H9 (cell line): ENCODE measurements around the gene DENND4A. TPM values are rescaled to one million over a fixed set of nuclear protein-coding genes. Genes with fewer than 3 reads are reported as not detected.

Experiments used
- DNase-seq: peaks from one replicate; pipeline ENCODE4 v3.0.0-alpha.2; 2017
- H2AFZ ChIP-seq: one replicate; pipeline ENCODE4 v1.6.1; 2013; ENCODE audit warnings: mild to moderate bottlenecking, low read length, control low read depth, moderate library complexity
- H2AK5ac ChIP-seq: 2 replicates; pipeline ENCODE4 v1.6.1; 2013; ENCODE audit warnings: low read length, control low read depth, mixed read lengths; ENCODE audit not compliant: insufficient read length
- H2BK120ac ChIP-seq: one replicate; pipeline ENCODE4 v1.6.1; 2013; ENCODE audit warnings: low read depth, mild to moderate bottlenecking, low read length, control low read depth, inconsistent platforms; ENCODE audit not compliant: poor library complexity, severe bottlenecking
- H2BK12ac ChIP-seq: 2 replicates; pipeline ENCODE4 v1.6.1; 2013; ENCODE audit warnings: low read length, control low read depth, mixed read lengths, low read depth; ENCODE audit not compliant: insufficient read length
- H2BK15ac ChIP-seq: 2 replicates; pipeline ENCODE4 v1.6.1; 2013; ENCODE audit warnings: low read depth, low read length, control low read depth
- H2BK20ac ChIP-seq: one replicate; pipeline ENCODE4 v1.6.1; 2013; ENCODE audit warnings: low read depth, mild to moderate bottlenecking, low read length, control low read depth, inconsistent platforms; ENCODE audit not compliant: poor library complexity, severe bottlenecking
- H2BK5ac ChIP-seq: 2 replicates; pipeline ENCODE4 v1.6.1; 2013; ENCODE audit warnings: low read length, control low read depth, mixed read lengths; ENCODE audit not compliant: insufficient read length
- H3K14ac ChIP-seq: 2 replicates; pipeline ENCODE4 v1.6.1; 2013; ENCODE audit warnings: low read length, control low read depth; ENCODE audit not compliant: insufficient read depth
- H3K18ac ChIP-seq: 2 replicates; pipeline ENCODE4 v1.6.1; 2013; ENCODE audit warnings: low read depth, mild to moderate bottlenecking, mixed read lengths, low read length, control low read depth; ENCODE audit not compliant: insufficient read length
- H3K23ac ChIP-seq: 2 replicates; pipeline ENCODE4 v1.6.1; 2013; ENCODE audit warnings: low read length, control low read depth, mixed read lengths, low read depth; ENCODE audit not compliant: insufficient read length
- H3K23me2 ChIP-seq: 2 replicates; pipeline ENCODE4 v1.6.1; 2013; ENCODE audit warnings: low read depth, mild to moderate bottlenecking, mixed read lengths, low read length, control low read depth; ENCODE audit not compliant: insufficient read length, poor library complexity, severe bottlenecking
- H3K27ac ChIP-seq: 2 replicates; pipeline ENCODE4 v1.5.1; 2013; ENCODE audit warnings: low read length, control low read depth, mixed read lengths, low read depth; ENCODE audit not compliant: insufficient read length
- H3K27me3 ChIP-seq: 2 replicates; pipeline ENCODE4 v1.6.1; 2013; ENCODE audit warnings: low read length, control low read depth, inconsistent platforms; ENCODE audit not compliant: insufficient read depth
- H3K4ac ChIP-seq: 2 replicates; pipeline ENCODE4 v1.6.1; 2013; ENCODE audit warnings: low read depth, mild to moderate bottlenecking, control low read depth, inconsistent platforms, low read length, moderate library complexity
- H3K4me1 ChIP-seq: 2 replicates; pipeline ENCODE4 v1.6.1; 2013; ENCODE audit warnings: low read length, control low read depth, inconsistent platforms; ENCODE audit not compliant: insufficient read depth
- H3K4me2 ChIP-seq: 2 replicates; pipeline ENCODE4 v1.6.1; 2013; ENCODE audit warnings: low read length, control low read depth, mixed read lengths; ENCODE audit not compliant: insufficient read length, insufficient read depth
- H3K56ac ChIP-seq: 2 replicates; pipeline ENCODE4 v1.6.1; 2013; ENCODE audit warnings: low read depth, mild to moderate bottlenecking, mixed read lengths, low read length, control low read depth; ENCODE audit not compliant: insufficient read length
- H3K79me1 ChIP-seq: 2 replicates; pipeline ENCODE4 v1.6.1; 2013; ENCODE audit warnings: low read depth, mild to moderate bottlenecking, moderate library complexity, low read length, control low read depth, inconsistent platforms; ENCODE audit not compliant: insufficient read depth, poor library complexity, severe bottlenecking
- H3K79me2 ChIP-seq: 2 replicates; pipeline ENCODE4 v1.6.1; 2013; ENCODE audit warnings: low read length, control low read depth, inconsistent platforms; ENCODE audit not compliant: insufficient read depth
- H3K9ac ChIP-seq: 2 replicates; pipeline ENCODE4 v1.6.1; 2013; ENCODE audit warnings: low read length, control low read depth, mixed read lengths; ENCODE audit not compliant: insufficient read length; ENCODE audit errors: extremely low read depth
- H3K9me3 ChIP-seq: one replicate; pipeline ENCODE4 v1.6.1; 2013; ENCODE audit warnings: low read depth, low read length, inconsistent platforms; ENCODE audit not compliant: control insufficient read depth
- H3T11ph ChIP-seq: one replicate; pipeline ENCODE4 v1.6.1; 2013; ENCODE audit warnings: mild to moderate bottlenecking, low read length, control low read depth, inconsistent platforms
- H4K20me1 ChIP-seq: one replicate; pipeline ENCODE4 v1.6.1; 2013; ENCODE audit not compliant: control insufficient read depth, insufficient read length, insufficient read depth
- H4K5ac ChIP-seq: 2 replicates; pipeline ENCODE4 v1.6.1; 2013; ENCODE audit warnings: low read depth, mild to moderate bottlenecking, mixed read lengths, low read length, control low read depth; ENCODE audit not compliant: insufficient read length
- H4K8ac ChIP-seq: replicated peaks from 2 replicates; pipeline ENCODE4 v1.6.1; 2013; ENCODE audit warnings: low read length, control low read depth, mixed read lengths, low read depth; ENCODE audit not compliant: insufficient read length
- H4K91ac ChIP-seq: 2 replicates; pipeline ENCODE4 v1.6.1; 2013; ENCODE audit warnings: low read depth, mild to moderate bottlenecking, moderate library complexity, mixed read lengths, low read length, control low read depth; ENCODE audit not compliant: insufficient read length
- H3K27ac Mint-ChIP-seq, 3 experiments: 2 replicates in 2 of 3; 3 replicates in 1 of 3; pipeline ENCODE4 v1.8.0; 2020 to 2021; ENCODE audit warnings: mixed read lengths in 3 of 3, mild to moderate bottlenecking in 1 of 3, moderate library complexity in 1 of 3
- H3K27me3 Mint-ChIP-seq: 2 replicates; pipeline ENCODE4 v1.8.0; 2021; ENCODE audit warnings: low read depth, mild to moderate bottlenecking, moderate library complexity, mixed read lengths
- H3K36me3 Mint-ChIP-seq, 3 experiments: 2 replicates in 2 of 3; 3 replicates in 1 of 3; pipeline ENCODE4 v1.8.0; 2020 to 2021; ENCODE audit warnings: low read depth in 3 of 3, mixed read lengths in 3 of 3; ENCODE audit not compliant: insufficient read depth in 1 of 3
- H3K4me1 Mint-ChIP-seq, 2 experiments: 2 replicates each; pipeline ENCODE4 v1.8.0; 2020; ENCODE audit warnings: mixed read lengths in 2 of 2
- H3K4me3 Mint-ChIP-seq, 2 experiments: 2 replicates in 1 of 2; 3 replicates in 1 of 2; pipeline ENCODE4 v1.8.0; 2020 to 2021; ENCODE audit warnings: mild to moderate bottlenecking in 2 of 2, mixed read lengths in 2 of 2, moderate library complexity in 1 of 2
- H3K9me3 Mint-ChIP-seq, 2 experiments: 2 replicates in 1 of 2; 3 replicates in 1 of 2; pipeline ENCODE4 v1.8.0; 2020; ENCODE audit warnings: mild to moderate bottlenecking in 2 of 2, mixed read lengths in 2 of 2, moderate library complexity in 1 of 2
- WGBS: extraction: QIAGEN DNeasy Blood & Tissue Kit; methylation state at CpG from one replicate; pipeline ENCODE4 v1.1.7; 2013; ENCODE audit warnings: missing lambda C conversion rate, low lambda C conversion rate, mixed read lengths; ENCODE audit not compliant: insufficient read length; ENCODE audit errors: extremely low coverage; 5-methylcytosine and 5-hydroxymethylcytosine counted together
- total RNA-seq: library from RNA; stranded (reverse); gene quantifications from 2 replicates; pipeline ENCODE4 v1.2.1, GENCODE V29; 2021
- TF ChIP-seq, protein P1 (sequence below): fragments of 200-600 bp; sonication (generic); conservative IDR thresholded peaks from 3 replicates; pipeline ENCODE4 v1.8.0; 2021; ENCODE audit warnings: antibody characterized with exemption, mild to moderate bottlenecking

DENND4A gene
- total RNA-seq, 1 experiment from 2014 or later = 4.7 TPM

DNA sequence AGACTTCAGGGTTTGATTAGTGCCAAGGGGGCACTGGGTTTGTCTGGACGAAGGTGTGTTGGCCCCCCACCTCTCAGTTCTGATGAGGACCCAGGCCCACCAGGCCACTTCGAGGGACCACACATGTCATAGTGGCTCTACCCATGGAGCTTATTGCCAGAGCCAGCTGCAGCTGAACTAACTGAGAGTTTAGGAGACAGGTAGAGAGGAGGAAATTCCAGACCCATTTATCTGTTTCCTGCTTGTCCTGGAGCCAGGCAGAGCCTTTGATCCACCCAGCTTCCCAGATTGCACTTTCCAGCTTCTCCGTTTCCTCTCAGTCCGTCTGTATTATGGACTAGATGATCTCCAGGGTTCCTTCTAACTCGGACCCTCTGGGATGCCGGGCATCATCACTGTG, 149.5 kb downstream of the DENND4A start:
- H3K79me2 ChIP-seq = no peaks in the 10 kb centered on the region
- Mint-ChIP-seq H3K9me3 (no peaks in the 10 kb centered on the region), H3K27me3 (no peaks in the 10 kb centered on the region), H3K4me1 (peaks cover 11 to 13% of the 10 kb centered on the region in 2 experiments), H3K4me3 (peak overlapping the region in 1 of 2 experiments; percentile 21; a peak in 1 of 5 replicates), H3K27ac (no peak overlapping the region), H3K36me3 (no peaks in the 10 kb centered on the region)
- no peak overlapping the region for H3K56ac ChIP-seq
- no CpG with 5 or more reads among the region's 6 CpGs for WGBS
- H3K9ac ChIP-seq = no peak overlapping the region
- no peak overlapping the region for H2BK5ac ChIP-seq
- no peaks in the 10 kb centered on the region for H3K27me3 ChIP-seq
- H3K9me3 ChIP-seq = no peaks in the 10 kb centered on the region
- no peaks in the 10 kb centered on the region for H3K23me2 ChIP-seq
- no peak overlapping the region for H3K23ac ChIP-seq
- H4K20me1 ChIP-seq = no peaks in the 10 kb centered on the region
- no peaks in the 10 kb centered on the region for H3K79me1 ChIP-seq
- no peak overlapping the region for H3K14ac ChIP-seq
- no peak overlapping the region for H4K91ac ChIP-seq
- H2BK12ac ChIP-seq = no peak overlapping the region
- no peak overlapping the region for H3T11ph ChIP-seq
- DNase-seq = no peak
- no peak overlapping the region for H2BK120ac ChIP-seq
- H3K27ac ChIP-seq = no peak overlapping the region
- H2AFZ ChIP-seq = no peak overlapping the region
- H2BK15ac ChIP-seq = no peak overlapping the region
- no peak overlapping the region for H4K5ac ChIP-seq
- H4K8ac ChIP-seq = no peak overlapping the region
- no peak overlapping the region for H3K4ac ChIP-seq
- 0 out of 2 replicates have a peak, but pooled peaks cover 2% of the 10 kb centered on the region for H3K4me1 ChIP-seq
- TF ChIP-seq, protein P1, sequence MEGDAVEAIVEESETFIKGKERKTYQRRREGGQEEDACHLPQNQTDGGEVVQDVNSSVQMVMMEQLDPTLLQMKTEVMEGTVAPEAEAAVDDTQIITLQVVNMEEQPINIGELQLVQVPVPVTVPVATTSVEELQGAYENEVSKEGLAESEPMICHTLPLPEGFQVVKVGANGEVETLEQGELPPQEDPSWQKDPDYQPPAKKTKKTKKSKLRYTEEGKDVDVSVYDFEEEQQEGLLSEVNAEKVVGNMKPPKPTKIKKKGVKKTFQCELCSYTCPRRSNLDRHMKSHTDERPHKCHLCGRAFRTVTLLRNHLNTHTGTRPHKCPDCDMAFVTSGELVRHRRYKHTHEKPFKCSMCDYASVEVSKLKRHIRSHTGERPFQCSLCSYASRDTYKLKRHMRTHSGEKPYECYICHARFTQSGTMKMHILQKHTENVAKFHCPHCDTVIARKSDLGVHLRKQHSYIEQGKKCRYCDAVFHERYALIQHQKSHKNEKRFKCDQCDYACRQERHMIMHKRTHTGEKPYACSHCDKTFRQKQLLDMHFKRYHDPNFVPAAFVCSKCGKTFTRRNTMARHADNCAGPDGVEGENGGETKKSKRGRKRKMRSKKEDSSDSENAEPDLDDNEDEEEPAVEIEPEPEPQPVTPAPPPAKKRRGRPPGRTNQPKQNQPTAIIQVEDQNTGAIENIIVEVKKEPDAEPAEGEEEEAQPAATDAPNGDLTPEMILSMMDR = no peak
- H3K18ac ChIP-seq = no peak overlapping the region
- H2BK20ac ChIP-seq = no peak overlapping the region
- H2AK5ac ChIP-seq = no peak overlapping the region
- H3K4me2 ChIP-seq = no peak overlapping the region
